NCI-H1436 (cell line): ENCODE results near the gene CHIC2.
"Not testable (repeated sequence)": the region's sequence is repeated elsewhere in the genome, so short reads cannot be mapped to it uniquely, and the experiment has no call there.

ENCODE experiments used
- DNase-seq: peaks from one replicate; lab custom pipeline; 2025; lab: John Stamatoyannopoulos, UW

CHIC2 gene

DNA sequence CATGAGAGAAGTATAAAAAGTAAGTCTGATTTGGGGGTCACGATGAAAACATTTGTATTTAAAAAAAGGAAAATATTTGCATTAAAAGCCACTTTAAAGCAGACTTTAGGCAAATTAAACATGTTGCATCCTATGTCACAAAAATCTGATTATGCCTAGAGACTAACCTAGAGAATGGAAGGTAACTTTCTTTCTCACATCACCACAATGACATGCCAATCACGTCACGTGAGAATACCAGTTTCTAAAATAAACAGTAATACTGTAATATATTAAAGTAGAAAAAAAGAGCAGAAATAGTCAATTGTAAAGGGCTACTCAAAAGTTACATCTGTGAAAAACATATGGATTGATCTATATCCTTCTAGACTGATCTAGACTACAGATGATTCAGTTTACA is 3.3 kb downstream of the CHIC2 start:
- no peak for DNase-seq

DNA sequence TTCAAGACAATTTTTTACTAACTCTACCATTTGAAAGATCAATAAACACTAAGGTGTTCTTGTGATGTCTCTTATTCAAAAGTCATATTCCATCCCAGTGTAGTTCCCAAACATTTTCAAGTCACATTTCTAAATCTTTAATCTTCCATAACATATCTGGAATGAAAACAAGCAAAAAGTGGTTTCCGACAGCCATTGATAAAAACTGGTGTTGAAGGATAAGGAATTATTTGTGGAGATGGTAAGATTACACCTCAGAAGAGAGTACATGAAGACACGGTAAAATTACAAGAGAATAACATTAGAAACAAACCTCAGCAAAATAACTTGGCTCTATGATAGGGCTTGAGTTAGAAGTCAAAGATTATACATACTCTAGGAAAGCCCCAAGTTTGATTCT is 4.3 kb downstream of the CHIC2 start:
- no peak for DNase-seq

DNA sequence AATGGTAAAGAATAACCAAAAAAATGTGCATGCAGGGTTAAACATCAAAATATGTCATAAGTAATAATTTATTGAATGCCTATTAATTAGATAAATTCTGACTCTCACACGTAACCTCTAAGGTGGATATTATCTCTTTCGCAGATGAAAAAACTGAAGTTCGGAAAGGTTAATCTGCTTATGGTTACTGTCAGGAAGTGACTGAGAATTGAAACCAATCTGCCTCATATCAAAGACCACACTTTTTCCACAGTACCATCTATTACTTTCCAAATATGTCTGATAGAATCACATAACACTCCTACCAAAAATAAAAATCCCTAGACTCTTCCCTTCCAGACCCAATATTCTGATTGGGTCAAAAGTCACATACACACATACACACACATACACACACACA is 6.2 kb downstream of the CHIC2 start:
- DNase-seq: no peak

DNA sequence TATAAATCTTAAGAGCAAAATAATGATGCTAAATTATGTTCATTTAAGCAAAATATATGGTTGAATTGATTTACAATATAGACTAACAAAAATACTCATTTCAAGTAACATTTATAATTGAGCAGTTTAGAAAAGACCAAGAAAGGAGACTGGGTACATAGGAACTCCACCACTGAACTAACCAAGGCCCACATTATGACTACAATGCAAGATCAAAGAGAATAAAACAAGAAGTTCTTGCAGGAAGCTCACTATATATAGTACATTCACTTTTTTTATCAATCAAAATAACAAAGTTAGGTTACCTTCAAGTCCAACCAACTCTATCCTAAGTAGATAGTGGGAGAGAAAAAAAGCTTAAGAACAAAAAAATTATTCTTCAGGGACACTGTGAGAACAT is 8.0 kb downstream of the CHIC2 start:
- no peak for DNase-seq

DNA sequence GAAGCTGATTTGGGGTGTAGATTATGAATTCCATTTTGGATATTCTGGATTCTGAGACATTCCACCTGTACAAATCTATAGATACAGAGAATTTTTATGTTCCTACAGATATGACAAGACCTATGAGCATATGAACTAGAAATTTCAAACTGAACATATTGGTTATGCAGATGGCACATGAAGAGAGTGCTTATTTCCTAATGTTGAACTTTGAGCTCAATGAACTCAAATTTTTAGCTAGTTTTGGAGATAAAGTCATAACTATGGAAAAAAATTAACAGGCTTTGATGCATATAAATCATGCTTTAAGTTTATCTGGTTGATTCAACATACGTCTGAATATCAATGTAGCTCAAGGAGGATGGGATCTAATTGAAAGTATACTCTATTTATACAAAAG is 8.9 kb downstream of the CHIC2 start:
- DNase-seq: no peak

DNA sequence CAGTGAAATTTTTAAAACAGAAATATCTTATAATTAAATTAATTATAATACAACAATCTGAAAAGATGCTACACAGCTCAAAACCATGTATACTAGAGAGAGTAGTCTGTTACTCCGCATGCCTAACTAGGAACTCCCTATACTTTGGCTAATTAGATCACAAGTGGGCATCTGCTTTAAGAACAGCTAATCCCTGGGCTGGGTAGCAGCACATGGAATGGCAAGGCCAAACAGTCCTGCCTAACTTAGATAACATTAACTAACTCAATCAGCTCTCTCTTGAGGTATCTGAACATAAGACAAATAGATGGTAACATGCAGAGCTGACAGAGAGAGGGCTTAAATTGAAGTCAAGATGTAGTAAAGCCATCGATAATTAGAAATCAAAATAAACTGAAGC is 9.9 kb downstream of the CHIC2 start:
- DNase-seq: no peak

DNA sequence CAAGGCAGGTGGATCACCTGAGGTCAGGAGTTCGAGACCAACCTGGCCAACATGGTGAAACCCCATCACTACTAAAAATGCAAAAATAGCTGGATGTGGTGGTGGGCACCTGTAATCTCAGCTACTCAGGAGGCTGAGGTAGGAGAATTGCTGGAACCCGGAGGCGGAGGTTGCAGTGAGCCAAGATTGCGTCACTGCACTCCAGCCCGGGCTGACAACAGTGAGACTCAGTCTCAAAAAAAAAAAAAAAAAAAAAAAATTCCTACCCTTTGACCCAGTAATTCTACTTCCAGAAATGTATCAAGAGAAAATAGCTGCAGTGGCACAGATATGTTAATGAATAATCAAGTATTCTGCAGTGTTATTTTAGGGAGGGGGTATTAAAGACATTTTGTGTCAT is 11.1 kb downstream of the CHIC2 start:
- DNase-seq: not testable (repeated sequence)

DNA sequence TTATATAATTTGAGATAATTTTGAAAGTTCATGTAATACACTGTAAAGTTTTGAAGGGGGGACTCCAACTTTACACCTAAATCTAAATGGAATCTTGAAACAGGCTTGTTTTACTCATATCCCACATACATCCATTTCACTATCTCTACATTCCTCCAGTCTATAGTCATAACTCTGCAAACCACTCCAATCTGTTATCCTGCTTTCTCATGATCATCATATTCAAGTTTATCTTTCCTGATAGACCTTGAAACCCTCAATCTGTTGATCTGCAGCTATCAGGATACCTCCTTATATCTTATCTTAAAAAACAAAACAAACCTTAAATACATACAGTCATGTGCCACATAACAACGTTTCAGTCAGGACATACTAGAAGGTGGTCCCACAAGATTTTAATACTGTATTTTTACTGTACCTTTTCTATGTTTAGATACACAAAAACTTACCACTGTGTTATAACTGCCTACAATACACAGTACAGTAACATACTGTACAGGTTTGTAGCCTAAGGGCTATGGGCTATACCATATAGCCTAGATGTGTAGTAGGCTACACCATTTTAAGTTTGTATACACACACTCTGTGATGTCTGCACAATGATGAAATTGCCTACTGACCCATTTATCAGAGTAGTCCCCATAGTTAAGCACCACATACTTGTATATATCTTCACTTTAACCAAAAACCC is 14.0 kb downstream of the CHIC2 start:
- no peak for DNase-seq

DNA sequence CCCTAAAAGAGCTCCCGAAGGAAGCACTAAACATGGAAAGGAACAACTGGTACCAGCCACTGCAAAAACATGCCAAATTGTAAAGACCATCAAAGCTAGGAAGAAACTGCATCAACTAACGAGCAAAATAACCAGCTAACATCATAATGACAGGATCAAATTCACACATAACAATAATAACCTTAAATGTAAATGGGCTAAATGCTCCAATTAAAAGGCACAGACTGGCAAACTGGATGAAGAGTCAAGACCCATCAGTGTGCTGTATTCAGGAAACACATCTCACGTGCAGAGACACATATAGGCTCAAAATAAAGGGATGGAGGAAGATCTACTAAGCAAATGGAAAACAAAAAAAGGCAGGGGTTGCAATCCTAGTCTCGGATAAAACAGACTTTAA is 20.8 kb downstream of the CHIC2 start:
- not testable (repeated sequence) for DNase-seq

DNA sequence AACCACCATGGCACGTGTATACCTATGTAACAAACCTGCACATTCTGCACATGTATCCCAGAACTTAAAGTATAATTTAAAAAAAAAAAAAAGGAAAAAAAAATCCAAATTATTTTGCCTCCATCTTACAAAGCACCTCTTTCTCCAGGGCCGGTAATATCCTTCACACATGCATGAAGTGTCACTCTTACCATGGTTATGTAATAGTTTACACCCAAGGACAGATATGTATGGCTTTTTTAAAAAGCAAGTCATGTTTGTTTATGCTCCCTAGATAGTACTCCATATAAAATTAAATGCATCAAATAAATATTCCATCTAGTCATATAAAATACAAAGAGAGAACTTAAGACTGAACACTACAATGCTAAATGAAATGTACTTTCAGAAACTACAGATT is 22.5 kb downstream of the CHIC2 start:
- no peak for DNase-seq

DNA sequence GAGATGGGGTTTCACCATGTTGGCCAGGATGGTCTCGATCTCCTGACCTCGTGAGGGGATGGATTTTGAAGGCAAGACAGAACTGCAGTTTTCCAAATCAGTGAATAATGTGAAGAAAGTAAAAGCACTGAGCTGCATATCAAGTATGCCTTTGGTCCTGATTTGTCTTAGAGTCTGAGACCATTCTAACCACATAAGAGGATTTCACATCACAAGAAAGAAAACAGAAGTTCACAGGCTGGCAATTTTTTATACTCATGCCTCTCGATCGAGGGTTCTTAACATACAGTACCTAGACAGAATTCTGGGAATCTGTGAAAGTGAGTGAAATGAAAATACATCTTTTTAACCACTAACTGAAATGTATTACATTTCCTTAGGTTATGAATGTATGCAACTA is 23.3 kb downstream of the CHIC2 start:
- DNase-seq: no peak

DNA sequence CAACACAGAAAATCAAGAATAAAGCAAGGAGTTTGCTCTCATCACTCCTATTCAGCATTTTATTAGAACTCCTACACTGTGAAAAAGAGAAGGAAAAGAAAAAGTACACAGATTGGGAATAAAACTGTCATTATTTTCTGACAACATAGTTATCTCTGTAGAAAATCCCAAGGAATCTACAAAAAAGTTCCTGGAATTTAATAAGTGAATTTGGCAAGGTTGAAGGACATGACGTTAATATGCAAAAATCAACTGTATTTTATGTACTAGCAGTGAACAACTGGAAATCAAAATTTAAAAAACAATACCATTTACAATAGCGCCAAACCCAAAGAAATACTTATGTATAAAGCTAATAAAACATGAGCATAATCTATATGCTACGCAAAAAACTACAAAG is 26.3 kb downstream of the CHIC2 start:
- no peak for DNase-seq

DNA sequence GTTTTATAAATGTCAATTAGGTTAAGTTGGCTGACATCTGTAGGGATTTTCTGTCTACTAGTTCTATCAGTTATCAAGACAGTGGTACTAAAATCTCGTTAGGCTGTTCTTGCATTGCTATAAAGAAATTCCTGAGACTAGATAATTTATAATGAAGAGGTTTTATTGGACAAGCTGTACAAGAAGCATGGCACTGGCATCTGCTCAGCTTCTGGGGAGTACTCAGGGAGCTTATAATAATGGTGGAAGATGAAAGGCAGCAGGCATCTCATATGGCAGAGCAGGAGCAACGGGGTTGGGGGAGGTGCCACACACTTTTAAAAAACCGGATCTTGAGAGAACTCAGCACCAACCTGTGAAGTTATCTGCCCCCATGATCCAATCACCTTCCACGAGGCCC is 28.2 kb downstream of the CHIC2 start:
- DNase-seq: no peak

DNA sequence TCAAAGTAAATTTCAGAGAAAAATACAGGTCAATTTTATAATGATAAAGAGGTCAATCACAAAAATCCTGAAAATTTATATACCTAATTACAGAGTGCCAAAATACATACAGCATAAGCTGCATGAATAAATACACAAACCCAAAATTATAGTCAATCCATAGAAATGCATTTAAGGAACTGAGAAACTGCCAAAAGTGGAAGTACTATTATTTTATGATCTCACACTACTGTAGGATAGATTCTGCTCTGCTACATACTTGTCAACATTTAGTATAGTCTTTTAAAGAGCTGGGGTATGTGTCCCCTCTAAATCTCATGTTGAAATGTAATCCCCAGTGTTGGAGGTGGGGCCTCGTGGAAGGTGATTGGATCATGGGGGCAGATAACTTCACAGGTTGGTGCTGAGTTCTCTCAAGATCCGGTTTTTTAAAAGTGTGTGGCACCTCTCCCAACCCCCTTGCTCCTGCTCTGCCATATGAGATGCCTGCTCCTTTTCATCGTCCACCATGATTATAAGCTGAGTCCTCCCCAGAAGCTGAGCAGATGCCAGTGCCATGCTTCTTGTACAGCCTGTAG is 31.8 kb downstream of the CHIC2 start:
- no peak for DNase-seq

DNA sequence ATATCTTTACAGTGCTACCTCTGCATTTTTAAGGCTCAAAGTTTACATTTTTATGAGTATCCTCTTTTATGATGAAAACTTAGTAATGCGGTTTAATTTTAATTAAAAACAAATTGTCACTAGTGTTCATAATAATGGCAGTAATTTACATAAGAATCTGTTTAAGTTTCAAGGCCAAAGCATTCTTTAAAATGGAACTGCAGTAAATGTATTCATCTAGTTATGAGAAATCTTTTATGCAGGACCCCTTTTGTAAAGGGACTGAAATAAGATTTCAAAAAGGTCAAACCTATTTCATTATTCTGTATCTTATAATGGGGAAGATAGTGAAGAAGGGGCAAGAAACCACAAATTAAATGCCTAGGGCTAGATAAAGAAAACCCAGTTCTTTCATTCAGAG is 37.1 kb downstream of the CHIC2 start:
- DNase-seq: no peak

DNA sequence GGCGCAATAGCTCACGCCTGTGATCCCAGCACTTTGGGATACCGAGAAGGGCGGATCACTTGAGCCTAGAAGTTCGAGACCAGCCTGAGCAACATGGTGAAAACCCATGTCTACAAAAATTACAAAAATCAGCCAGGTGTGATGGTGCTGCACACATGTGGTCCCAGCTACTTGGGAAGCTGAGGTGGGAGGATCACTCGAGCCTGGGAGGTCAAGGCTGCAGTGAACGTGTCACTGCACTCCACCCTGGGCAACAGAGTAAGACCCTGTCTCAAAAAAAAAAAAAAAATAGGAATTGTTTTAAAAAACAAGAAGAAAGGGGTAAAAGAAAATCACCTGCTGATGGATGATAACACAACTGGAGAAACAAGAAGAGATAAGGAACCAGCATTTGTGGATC is 38.8 kb downstream of the CHIC2 start:
- DNase-seq: no peak

DNA sequence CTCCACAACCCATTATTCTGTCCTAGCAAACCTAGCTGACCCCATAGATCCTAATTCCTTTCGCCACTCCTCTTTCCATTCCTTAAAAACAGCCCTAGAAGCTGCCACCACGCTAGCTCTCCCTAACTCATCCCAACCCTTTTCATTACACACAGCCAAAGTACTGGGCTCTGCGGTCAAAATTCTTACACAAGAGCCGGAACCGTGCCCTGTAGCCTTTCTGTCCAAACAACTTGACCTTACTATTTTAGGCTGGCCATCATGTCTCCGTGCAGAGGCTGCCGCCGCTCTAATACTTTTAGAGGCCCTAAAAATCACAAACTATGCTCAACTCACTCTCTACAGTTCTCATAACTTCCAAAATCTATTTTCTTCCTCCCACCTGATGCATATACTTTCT is 41.4 kb downstream of the CHIC2 start:
- not testable (repeated sequence) for DNase-seq

DNA sequence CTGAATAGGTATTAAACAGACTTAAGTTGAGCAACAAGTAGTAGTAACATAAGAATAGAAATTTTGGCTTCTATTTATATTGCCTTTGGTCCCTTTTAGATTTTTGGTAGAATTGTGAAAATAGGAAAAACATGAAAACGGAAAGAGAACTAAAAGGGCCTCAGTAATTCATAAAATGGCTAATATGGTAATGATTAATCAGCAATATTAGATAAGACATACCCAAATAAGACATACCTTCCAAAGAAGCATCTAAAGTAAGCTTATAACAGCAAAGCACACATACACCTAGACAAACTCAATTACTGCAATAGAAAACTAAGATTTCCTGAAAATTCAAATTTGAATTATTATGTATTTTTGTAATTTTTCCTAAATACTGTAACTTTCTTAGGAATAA is 46.4 kb downstream of the CHIC2 start:
- no peak for DNase-seq

DNA sequence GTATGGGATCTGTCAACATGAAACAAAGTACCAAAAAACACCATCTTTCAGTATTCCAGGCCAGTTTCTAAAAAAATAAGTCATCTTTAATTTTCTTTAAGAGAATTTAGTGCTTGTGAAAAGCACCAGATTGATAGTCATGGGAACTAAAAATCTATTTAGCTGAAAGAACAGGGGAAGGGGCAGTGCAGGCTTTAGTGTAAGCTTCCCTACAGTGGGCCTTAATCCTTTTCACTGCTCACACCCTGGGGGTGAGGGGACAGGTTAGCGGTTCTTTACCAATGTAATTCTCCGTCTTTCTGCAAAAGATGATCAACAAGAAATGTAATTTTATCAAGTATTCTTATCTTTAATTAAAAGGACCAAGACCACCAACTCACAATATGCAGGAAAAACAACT is 47.1 kb downstream of the CHIC2 start:
- DNase-seq: no peak

DNA sequence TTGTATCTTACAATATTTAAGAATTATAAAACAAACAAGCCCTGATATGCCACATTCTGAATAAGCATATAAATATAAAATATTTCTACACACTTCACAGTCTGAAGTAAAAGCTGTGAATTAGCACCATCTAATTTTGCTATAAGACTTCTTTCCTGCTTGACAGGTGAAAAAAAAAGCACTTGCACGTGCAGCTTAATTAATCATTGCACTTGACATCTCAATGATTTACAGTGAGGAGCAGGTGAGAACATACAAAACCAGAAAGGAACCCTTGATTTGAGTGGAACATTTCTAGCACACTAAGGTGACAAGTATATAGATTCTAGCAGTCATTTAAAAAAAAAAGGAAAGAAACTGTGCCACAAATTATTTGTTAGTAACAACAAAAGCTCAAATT is 47.9 kb downstream of the CHIC2 start:
- peak; percentile 74 for DNase-seq

DNA sequence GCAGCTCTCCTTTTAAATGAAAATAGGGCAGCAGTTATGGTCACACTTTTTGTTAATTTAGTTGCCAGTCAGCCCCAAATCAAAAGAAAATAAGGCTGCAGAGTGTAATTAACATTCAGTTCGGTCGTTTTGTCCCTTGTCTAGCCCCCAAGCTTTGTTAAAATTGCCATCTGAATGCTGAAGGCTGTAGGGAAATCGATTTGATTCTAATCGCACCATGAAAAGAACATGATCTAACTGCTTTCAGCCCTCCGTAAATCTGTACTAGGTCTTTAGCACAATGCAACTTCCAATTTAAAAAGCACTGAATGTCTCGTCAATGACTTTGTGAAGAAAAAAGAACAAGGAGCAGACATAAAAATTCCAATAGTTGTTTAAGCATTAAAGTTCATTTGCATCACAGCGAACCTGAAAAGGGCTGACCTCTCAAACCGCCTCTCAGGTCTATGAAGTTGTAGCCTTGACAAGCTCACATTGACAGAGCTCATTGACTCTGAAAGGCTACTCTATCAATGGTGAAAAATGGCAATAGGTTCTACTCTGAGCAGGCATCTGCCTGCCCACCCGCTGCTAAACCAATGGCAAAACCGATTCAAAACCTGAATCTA is 48.9 kb downstream of the CHIC2 start:
- no peak for DNase-seq

DNA sequence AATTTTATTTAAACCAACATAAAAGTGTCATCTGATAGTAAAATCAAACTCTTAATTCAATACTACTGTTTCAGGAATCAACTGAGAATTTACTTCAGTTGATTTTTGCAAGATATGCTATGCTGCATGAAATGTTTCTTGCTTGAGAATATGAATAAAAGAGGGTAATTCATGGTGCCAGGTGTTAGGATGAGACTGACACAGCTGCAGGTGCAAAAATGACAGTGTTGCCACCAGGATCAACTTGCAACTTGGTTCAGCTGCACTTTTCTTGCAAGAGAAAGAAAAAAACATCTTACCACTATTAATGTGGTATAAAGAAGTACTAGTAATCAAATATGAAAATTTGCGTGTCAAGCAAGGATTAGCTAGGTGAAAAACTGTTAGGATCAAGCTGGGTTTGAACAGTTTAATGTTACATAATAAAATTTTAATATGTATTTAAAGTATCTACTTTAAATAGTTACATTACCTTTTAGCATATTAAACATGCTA is 49.7 kb downstream of the CHIC2 start:
- no peak for DNase-seq

DNA sequence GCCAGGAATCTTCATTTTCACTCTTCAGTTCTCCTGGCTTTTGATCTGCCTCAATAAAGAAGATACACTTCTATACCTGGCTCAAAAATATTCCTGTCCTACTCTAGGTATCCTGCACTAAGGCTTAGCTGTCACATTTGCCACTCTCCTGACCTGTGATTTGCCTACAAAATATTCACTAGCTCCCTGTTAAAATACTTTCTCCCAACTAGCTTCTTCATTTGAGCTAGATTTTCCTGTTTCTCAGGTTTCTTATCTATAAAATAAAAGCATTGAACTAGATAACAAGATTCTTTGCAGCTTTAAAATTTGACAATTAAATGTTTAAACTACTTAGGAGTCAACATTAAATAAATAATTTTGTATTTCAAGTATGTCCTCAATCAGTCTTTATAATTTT is 53.2 kb downstream of the CHIC2 start:
- DNase-seq: no peak

DNA sequence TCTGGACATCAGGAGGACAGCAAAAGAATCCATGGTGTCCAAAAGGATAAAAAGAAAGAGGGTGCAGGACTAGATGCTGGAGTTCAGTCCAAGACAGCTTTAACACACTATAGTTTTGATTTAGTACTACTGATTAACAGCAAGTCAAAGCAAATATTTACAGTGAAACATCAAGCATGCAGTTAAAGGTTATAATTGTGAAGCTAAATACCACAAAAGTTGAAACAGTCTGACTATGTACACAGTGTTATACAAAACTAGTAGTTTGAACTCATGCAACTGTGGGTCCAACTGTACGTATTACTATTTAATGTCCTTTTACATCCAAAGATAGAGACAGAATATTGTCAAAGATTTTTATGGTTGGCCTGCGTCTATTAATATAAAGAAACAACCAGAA is 57.6 kb downstream of the CHIC2 start:
- DNase-seq: no peak
